ENCODE data around the gene PNMA6F.

Gene PNMA6F

GRCh38 chrX:153361781-153362397 is 40.3 kb upstream of the PNMA6F start:
- H3K4me3 ChIP-seq (ENCODE audit: low read depth, low read length) = no peak overlapping the region
- no peak for TF ChIP-seq CTCF (IDR thresholded peaks at IDR 0.05; ENCODE audit: low read depth, low read length)

- H3K4me3 ChIP-seq (ENCODE audit: low read depth, low read length) = no peak overlapping the region
- TF ChIP-seq CTCF (IDR thresholded peaks at IDR 0.05; ENCODE audit: low read depth, low read length) = no peak
These were observed 36.3 kb upstream of the PNMA6F start for GRCh38 chrX:153357877-153358276.

- TF ChIP-seq CTCF (IDR thresholded peaks at IDR 0.05; ENCODE audit: low read depth, low read length) = no peak
- no peak overlapping the region for H3K4me3 ChIP-seq (ENCODE audit: low read depth, low read length)
These were observed 31.8 kb upstream of the PNMA6F start for GRCh38 chrX:153353416-153353815.

GRCh38 chrX:153352858-153353257 is 31.3 kb upstream of the PNMA6F start:
- TF ChIP-seq CTCF (IDR thresholded peaks at IDR 0.05; ENCODE audit: low read depth, low read length) = no peak

GRCh38 chrX:153351981-153352380 is 30.4 kb upstream of the PNMA6F start:
- H3K4me3 ChIP-seq (ENCODE audit: low read depth, low read length) = no peak overlapping the region
- no peak for TF ChIP-seq CTCF (IDR thresholded peaks at IDR 0.05; ENCODE audit: low read depth, low read length)

More at GRCh38 chrX:153352858-153353257, 31.3 kb upstream of the PNMA6F start:
- H3K4me3 ChIP-seq (ENCODE audit: low read depth, low read length) = no peak overlapping the region

GRCh38 chrX:153349952-153350351 is 28.4 kb upstream of the PNMA6F start:
- no peak for TF ChIP-seq CTCF (IDR thresholded peaks at IDR 0.05; ENCODE audit: low read depth, low read length)
- no peak overlapping the region for H3K4me3 ChIP-seq (ENCODE audit: low read depth, low read length)

- no peak for TF ChIP-seq CTCF (IDR thresholded peaks at IDR 0.05; ENCODE audit: low read depth, low read length)
- H3K4me3 ChIP-seq (ENCODE audit: low read depth, low read length) = no peak overlapping the region
These were observed 26.9 kb upstream of the PNMA6F start for GRCh38 chrX:153348421-153348820.

Data from WI38 (cell line).